H1 (cell line): ENCODE results near the gene CTTNBP2. TPM values are rescaled to one million over a fixed set of nuclear protein-coding genes. Genes with fewer than 3 reads are reported as not detected.

Experiments
- CTCF ChIA-PET: fragments of 300-600 bp; sonication (Branson Sonifier 250); formaldehyde crosslinking; loops from one replicate; lab custom pipeline; 2021; ENCODE audit not compliant: partially characterized antibody; lab: Charles Lee
- POLR2A ChIA-PET: fragments of 300-600 bp; sonication (Branson Sonifier 250); formaldehyde crosslinking; loops from one replicate; lab custom pipeline; 2021; ENCODE audit warnings: inconsistent platforms; ENCODE audit not compliant: partially characterized antibody; lab: Charles Lee
- DNase-seq, 2 experiments: peaks; one replicate each; pipeline versions ENCODE4 v3.0.0 to v3.0.0-alpha.2; 2010 to 2022; ENCODE audit warnings: low spot score in 2 of 2, low read depth in 1 of 2, mixed read lengths in 1 of 2
- FAIRE-seq: peaks from 2 replicates; lab custom pipeline; 2011; peaks lifted over from hg19 to GRCh38; lab: Jason Lieb, UNC
- H2AFZ ChIP-seq: 2 replicates; pipeline ENCODE4 v1.8.1; 2012; ENCODE audit warnings: low read length, inconsistent platforms
- H2AK5ac ChIP-seq: 2 replicates; pipeline ENCODE4 v1.6.1; 2013; ENCODE audit warnings: low read depth, low read length
- H2BK120ac ChIP-seq: replicated peaks from 2 replicates; pipeline ENCODE3; 2013; ENCODE audit warnings: low read depth, low read length, inconsistent platforms
- H2BK12ac ChIP-seq: 2 replicates; pipeline ENCODE4 v1.6.1; 2013; ENCODE audit warnings: low read depth, low read length
- H2BK15ac ChIP-seq: 2 replicates; pipeline ENCODE4 v1.6.1; 2013; ENCODE audit warnings: low read length
- H2BK20ac ChIP-seq: 2 replicates; pipeline ENCODE4 v1.6.1; 2013; ENCODE audit warnings: low read length
- H2BK5ac ChIP-seq: 2 replicates; pipeline ENCODE4 v1.6.1; 2013; ENCODE audit warnings: low read depth, low read length
- H3K14ac ChIP-seq: 2 replicates; pipeline ENCODE4 v1.6.1; 2013; ENCODE audit warnings: inconsistent platforms; ENCODE audit not compliant: insufficient read length
- H3K18ac ChIP-seq: 2 replicates; pipeline ENCODE4 v1.6.1; 2013; ENCODE audit warnings: low read length; ENCODE audit errors: extremely low read depth
- H3K23ac ChIP-seq: 2 replicates; pipeline ENCODE4 v1.6.1; 2013; ENCODE audit warnings: inconsistent platforms; ENCODE audit not compliant: insufficient read length
- H3K23me2 ChIP-seq: 2 replicates; pipeline ENCODE4 v1.6.1; 2013; ENCODE audit warnings: low read depth, low read length
- H3K27ac ChIP-seq: 2 replicates; pipeline ENCODE4 v1.6.1; 2011; ENCODE audit warnings: low read depth, low read length, inconsistent platforms
- H3K27me3 ChIP-seq, 4 experiments: replicated peaks in 1 of 4; 1 replicate in 1 of 4; 2 replicates in 3 of 4; pipeline versions ENCODE4 v1.6.1 to v1.8.1; 2011 to 2013; ENCODE audit warnings: low read length in 3 of 4, mild to moderate bottlenecking in 3 of 4, inconsistent platforms in 2 of 4, mixed read lengths in 2 of 4, moderate library complexity in 1 of 4; ENCODE audit not compliant: control insufficient read depth in 3 of 4, insufficient read depth in 3 of 4; ENCODE audit errors: extremely low read depth in 1 of 4
- H3K36me3 ChIP-seq, 4 experiments: 2 replicates each; pipeline versions ENCODE4 v1.6.1 to v1.8.1; 2011 to 2013; ENCODE audit warnings: mild to moderate bottlenecking in 4 of 4, low read length in 3 of 4, moderate library complexity in 2 of 4, control low read depth in 1 of 4, inconsistent platforms in 1 of 4; ENCODE audit not compliant: insufficient read depth in 4 of 4, control insufficient read depth in 2 of 4
- H3K4ac ChIP-seq: replicated peaks from 2 replicates; pipeline ENCODE3; 2013; ENCODE audit warnings: low read length, low read depth, mixed read lengths, inconsistent platforms; ENCODE audit not compliant: insufficient read length
- H3K4me1 ChIP-seq, 4 experiments: replicated peaks in 1 of 4; 1 replicate in 1 of 4; 2 replicates in 3 of 4; pipeline versions ENCODE4 v1.6.1 to v1.8.1; 2011 to 2013; ENCODE audit warnings: low read length in 3 of 4, inconsistent platforms in 2 of 4, mixed read lengths in 1 of 4; ENCODE audit not compliant: insufficient read depth in 4 of 4, control insufficient read depth in 3 of 4
- H3K4me2 ChIP-seq, 2 experiments: 2 replicates each; pipeline versions ENCODE4 v1.6.1 to v1.8.1; 2011 to 2013; ENCODE audit warnings: low read depth in 2 of 2, low read length in 2 of 2, control low read depth in 1 of 2, inconsistent platforms in 1 of 2, mild to moderate bottlenecking in 1 of 2; ENCODE audit not compliant: insufficient read depth in 1 of 2
- H3K4me3 ChIP-seq, 4 experiments: fragments of 200-600, 300-600 bp in 1 of 4; sonication (generic), shearing (Covaris generic), sonication (Bioruptor Twin) in 1 of 4; 2 replicates each; pipeline versions ENCODE4 v1.5.1 to v1.8.1; 2011 to 2016; ENCODE audit warnings: low read length in 4 of 4, low read depth in 3 of 4, control low read depth in 2 of 4, inconsistent platforms in 2 of 4, mild to moderate bottlenecking in 2 of 4, mixed read lengths in 1 of 4, moderate library complexity in 1 of 4; ENCODE audit not compliant: insufficient read depth in 2 of 4; ENCODE audit errors: extremely low read depth in 1 of 4
- H3K56ac ChIP-seq: replicated peaks from 2 replicates; pipeline ENCODE3; 2013; ENCODE audit warnings: low read depth, mild to moderate bottlenecking, mixed read lengths, low read length, inconsistent platforms; ENCODE audit not compliant: insufficient read length
- H3K79me1 ChIP-seq: 2 replicates; pipeline ENCODE4 v1.6.1; 2013; ENCODE audit warnings: low read depth, low read length, control low read depth
- H3K79me2 ChIP-seq, 2 experiments: 2 replicates each; pipeline versions ENCODE4 v1.6.1 to v1.8.1; 2012 to 2013; ENCODE audit warnings: low read length in 2 of 2, mild to moderate bottlenecking in 2 of 2, inconsistent platforms in 1 of 2; ENCODE audit not compliant: insufficient read depth in 2 of 2, control insufficient read depth in 1 of 2
- H3K9ac ChIP-seq, 4 experiments: replicated peaks in 1 of 4; 1 replicate in 1 of 4; 2 replicates in 3 of 4; pipeline versions ENCODE4 v1.6.1 to v1.8.1; 2011 to 2013; ENCODE audit warnings: low read depth in 3 of 4, low read length in 3 of 4, control low read depth in 2 of 4, mild to moderate bottlenecking in 2 of 4, moderate library complexity in 2 of 4, inconsistent platforms in 1 of 4; ENCODE audit errors: extremely low read depth in 1 of 4
- H3K9me3 ChIP-seq, 2 experiments: 2 replicates each; pipeline versions ENCODE4 v1.6.1 to v1.8.1; 2012 to 2013; ENCODE audit warnings: mild to moderate bottlenecking in 2 of 2, moderate library complexity in 2 of 2, control low read depth in 1 of 2, inconsistent platforms in 1 of 2, low read depth in 1 of 2, low read length in 1 of 2, mixed read lengths in 1 of 2; ENCODE audit not compliant: insufficient read depth in 2 of 2
- H4K20me1 ChIP-seq, 2 experiments: replicated peaks in 1 of 2; 2 replicates each; pipeline versions ENCODE3 to v1.8.1; 2011 to 2013; ENCODE audit warnings: inconsistent platforms in 2 of 2, low read length in 2 of 2, mild to moderate bottlenecking in 1 of 2; ENCODE audit not compliant: insufficient read depth in 2 of 2, control insufficient read depth in 1 of 2
- H4K5ac ChIP-seq: 2 replicates; pipeline ENCODE4 v1.6.1; 2013; ENCODE audit warnings: low read length, low read depth, mixed read lengths, inconsistent platforms; ENCODE audit not compliant: insufficient read length
- H4K8ac ChIP-seq: 2 replicates; pipeline ENCODE4 v1.8.0; 2013; ENCODE audit warnings: mild to moderate bottlenecking, moderate library complexity, low read length, inconsistent platforms; ENCODE audit not compliant: insufficient read depth; ENCODE audit errors: extremely low read depth
- H4K91ac ChIP-seq: replicated peaks from 2 replicates; pipeline ENCODE3; 2013; ENCODE audit warnings: low read length, mixed read lengths, inconsistent platforms; ENCODE audit not compliant: insufficient read length
- CBX5 ChIP-seq: fragments of 300-800, 300-1000 bp; sonication (generic); IDR thresholded peaks from 2 replicates; pipeline ENCODE4 v1.7.1; 2016; ENCODE audit warnings: antibody characterized with exemption, low read length, low read depth
- GTF2F1 ChIP-seq: IDR thresholded peaks from 2 replicates; pipeline ENCODE4 v1.6.1; 2012; ENCODE audit warnings: low read depth, low read length, improper control_type of control experiment, borderline replicate concordance
- SAP30 ChIP-seq: fragments of 300-600 bp; sonication (generic); IDR thresholded peaks from 2 replicates; pipeline ENCODE4 v1.7.1; 2012; ENCODE audit warnings: low read length, moderate library complexity, mild to moderate bottlenecking, inconsistent platforms; ENCODE audit not compliant: insufficient read depth, insufficient replicate concordance
- TBP ChIP-seq: IDR thresholded peaks from 2 replicates; pipeline ENCODE4 v1.6.1; 2011; ENCODE audit warnings: low read depth, low read length, improper control_type of control experiment
- TEAD4 ChIP-seq: IDR thresholded peaks from 2 replicates; pipeline ENCODE4 v1.6.1; 2012; ENCODE audit warnings: low read depth, low read length, inconsistent platforms, mixed read lengths
- WGBS, 2 experiments: shearing (Covaris generic) in 1 of 2; methylation state at CpG; one replicate each; pipeline versions ENCODE4 v1.1.6 to v1.1.7; 2013 to 2015; ENCODE audit warnings: low lambda C conversion rate in 2 of 2, mixed read lengths in 2 of 2, inconsistent platforms in 1 of 2, low coverage in 1 of 2, missing lambda C conversion rate in 1 of 2; ENCODE audit not compliant: insufficient replicate concordance in 2 of 2, insufficient coverage in 1 of 2, insufficient read length in 1 of 2; ENCODE audit errors: extremely low coverage in 1 of 2, missing lambda C conversion rate in 1 of 2; 5-methylcytosine and 5-hydroxymethylcytosine counted together
- polyA plus RNA-seq, 7 experiments: library from polyadenylated mRNA; depleted of rRNA in 3 of 7; stranded (reverse) in 5 of 7; unstranded in 2 of 7; fragments of >200 nt in 5 of 7; fragments of 200-250 nt in 2 of 7; gene quantifications; 1 replicate in 5 of 7; 2 replicates in 1 of 7; 4 replicates in 1 of 7; pipeline versions ENCODE4 v1.2.1 to v1.2.3, GENCODE V29; 2011 to 2013; ENCODE audit warnings: missing spikeins in 2 of 7, mixed read lengths in 2 of 7
- total RNA-seq: library from RNA; stranded (reverse); fragmentation: NEBNext Ultra II Directional; extraction: Animal tissue kit (Norgen Biotek cat#: 25700); gene quantifications from 2 replicates; pipeline ENCODE4 v1.2.1, GENCODE V29; 2021
- TF ChIP-seq, protein P1 (sequence below): IDR thresholded peaks from 2 replicates; pipeline ENCODE4 v1.6.1; 2012; ENCODE audit warnings: low read length, inconsistent platforms

CTTNBP2 gene
- total and polyA plus RNA-seq, 2 of the 8 experiments (the other 6 are each of a cell fraction or from before 2014, with no cell fraction given) = 15.3 to 35.1 TPM

- Histone ChIP-seq H4K8ac (no peak overlapping the region), H3K4me3 (no peak overlapping the region), H3K79me1 (no peaks in the 10 kb centered on the region), H2BK15ac (no peak overlapping the region), H3K23me2 (no peaks in the 10 kb centered on the region), H4K91ac (no peak overlapping the region), H3K23ac (no peak overlapping the region), H3K27ac (no peak overlapping the region), H3K36me3 (peaks cover 5 to 46% (median 18%) of the 10 kb centered on the region in 4 experiments; a peak in 7 of 8 replicates), H3K79me2 (no peaks in the 10 kb centered on the region), H3K27me3 (no peaks in the 10 kb centered on the region), H3K9ac (no peak overlapping the region), H2AK5ac (no peak overlapping the region), H3K56ac (no peak overlapping the region), H3K4me1 (no peaks in the 10 kb centered on the region), H3K9me3 (no peaks in the 10 kb centered on the region), H3K14ac (no peak overlapping the region), H2BK20ac (no peak overlapping the region), H2AFZ (no peak overlapping the region), H3K18ac (no peak overlapping the region), H2BK120ac (no peak overlapping the region), H3K4ac (no peak overlapping the region), H4K5ac (no peak overlapping the region), H2BK5ac (no peak overlapping the region), H4K20me1 (no peaks in the 10 kb centered on the region), H3K4me2 (no peak overlapping the region), H2BK12ac (no peak overlapping the region)
- ChIA-PET CTCF (interaction anchor here (0.8 to 5.6 kb wide), 9 partner anchors 12 to 434 kb away, joined by 3 to 55 read pairs (median 4); no protein-coding TSS in a partner anchor), POLR2A (no interaction called here)
- FAIRE-seq (no peak), DNase-seq (no peak)
- 80% methylated on average over 3 of the region's 3 CpGs; no CpG with 5 or more reads in 1 of the 2 experiments for WGBS, 2 experiments
- no peak for TF ChIP-seq GTF2F1
- TF ChIP-seq, protein P1, sequence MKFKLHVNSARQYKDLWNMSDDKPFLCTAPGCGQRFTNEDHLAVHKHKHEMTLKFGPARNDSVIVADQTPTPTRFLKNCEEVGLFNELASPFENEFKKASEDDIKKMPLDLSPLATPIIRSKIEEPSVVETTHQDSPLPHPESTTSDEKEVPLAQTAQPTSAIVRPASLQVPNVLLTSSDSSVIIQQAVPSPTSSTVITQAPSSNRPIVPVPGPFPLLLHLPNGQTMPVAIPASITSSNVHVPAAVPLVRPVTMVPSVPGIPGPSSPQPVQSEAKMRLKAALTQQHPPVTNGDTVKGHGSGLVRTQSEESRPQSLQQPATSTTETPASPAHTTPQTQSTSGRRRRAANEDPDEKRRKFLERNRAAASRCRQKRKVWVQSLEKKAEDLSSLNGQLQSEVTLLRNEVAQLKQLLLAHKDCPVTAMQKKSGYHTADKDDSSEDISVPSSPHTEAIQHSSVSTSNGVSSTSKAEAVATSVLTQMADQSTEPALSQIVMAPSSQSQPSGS = no peak
- no peak for TF ChIP-seq CBX5
- no peak for TF ChIP-seq TBP
- TF ChIP-seq SAP30 = no peak
- no peak for TF ChIP-seq TEAD4
These were observed 153.9 kb downstream of the CTTNBP2 start for GRCh38 chr7:117719377-117719776.
